GM13976 (cell line): ENCODE data around the gene KIF4A.

Source experiments
- DNase-seq: peaks from one replicate; pipeline ENCODE4 v3.0.0; 2012; ENCODE audit warnings: low spot score
- in situ Hi-C: fragments of 300-500 bp; cut with MboI; formaldehyde crosslinking; loops from one replicate; pipeline ENCODE4 v1.12.0; 2022; ENCODE audit warnings: low sequenced_read_pairs, mixed read lengths, inconsistent platforms; ENCODE audit not compliant: unreplicated experiment
- TF ChIP-seq, protein P1 (sequence below): IDR thresholded peaks from 2 replicates; pipeline ENCODE4 v1.5.1; 2012; ENCODE audit warnings: borderline replicate concordance, mild to moderate bottlenecking; ENCODE audit not compliant: insufficient read depth; ENCODE audit errors: extremely low read depth, missing control alignments, control extremely low read depth

Gene KIF4A

DNA sequence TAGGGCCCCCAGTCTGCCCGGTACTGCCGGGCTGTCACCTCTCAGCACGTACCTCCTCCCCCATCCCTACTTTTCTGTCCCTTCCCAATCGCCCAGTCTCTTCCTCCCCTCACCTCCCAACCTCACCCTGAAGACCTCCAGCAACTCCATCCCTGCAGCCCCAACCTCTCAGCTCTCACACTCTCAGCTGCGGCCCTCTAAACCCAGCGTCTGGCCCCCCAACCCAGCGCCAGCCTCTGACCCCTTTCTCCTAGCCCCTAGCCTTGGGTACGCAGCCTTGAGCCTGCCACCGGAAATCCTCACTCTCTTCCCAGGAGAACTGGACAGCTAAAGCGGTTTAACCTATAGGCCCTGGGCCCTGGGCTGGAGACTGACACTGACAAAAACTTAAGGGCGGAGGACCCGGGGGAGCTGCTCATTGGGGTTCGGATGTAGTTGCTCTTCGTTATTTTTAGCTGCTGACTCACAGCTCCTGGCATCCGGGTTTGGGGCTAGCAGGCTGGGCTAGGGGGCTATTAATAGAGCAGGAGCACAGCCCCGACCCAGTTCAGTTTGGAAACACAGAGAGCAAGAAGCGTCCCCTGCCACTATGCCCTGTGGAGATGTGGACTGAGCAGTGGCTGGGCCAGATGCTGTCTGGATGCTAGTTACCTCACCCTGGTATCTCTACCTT lies 145.1 kb downstream of the KIF4A start:
- in situ Hi-C loops, result no loop called here
- TF ChIP-seq, protein P1, sequence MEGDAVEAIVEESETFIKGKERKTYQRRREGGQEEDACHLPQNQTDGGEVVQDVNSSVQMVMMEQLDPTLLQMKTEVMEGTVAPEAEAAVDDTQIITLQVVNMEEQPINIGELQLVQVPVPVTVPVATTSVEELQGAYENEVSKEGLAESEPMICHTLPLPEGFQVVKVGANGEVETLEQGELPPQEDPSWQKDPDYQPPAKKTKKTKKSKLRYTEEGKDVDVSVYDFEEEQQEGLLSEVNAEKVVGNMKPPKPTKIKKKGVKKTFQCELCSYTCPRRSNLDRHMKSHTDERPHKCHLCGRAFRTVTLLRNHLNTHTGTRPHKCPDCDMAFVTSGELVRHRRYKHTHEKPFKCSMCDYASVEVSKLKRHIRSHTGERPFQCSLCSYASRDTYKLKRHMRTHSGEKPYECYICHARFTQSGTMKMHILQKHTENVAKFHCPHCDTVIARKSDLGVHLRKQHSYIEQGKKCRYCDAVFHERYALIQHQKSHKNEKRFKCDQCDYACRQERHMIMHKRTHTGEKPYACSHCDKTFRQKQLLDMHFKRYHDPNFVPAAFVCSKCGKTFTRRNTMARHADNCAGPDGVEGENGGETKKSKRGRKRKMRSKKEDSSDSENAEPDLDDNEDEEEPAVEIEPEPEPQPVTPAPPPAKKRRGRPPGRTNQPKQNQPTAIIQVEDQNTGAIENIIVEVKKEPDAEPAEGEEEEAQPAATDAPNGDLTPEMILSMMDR, result no peak
- DNase-seq, result no peak

DNA sequence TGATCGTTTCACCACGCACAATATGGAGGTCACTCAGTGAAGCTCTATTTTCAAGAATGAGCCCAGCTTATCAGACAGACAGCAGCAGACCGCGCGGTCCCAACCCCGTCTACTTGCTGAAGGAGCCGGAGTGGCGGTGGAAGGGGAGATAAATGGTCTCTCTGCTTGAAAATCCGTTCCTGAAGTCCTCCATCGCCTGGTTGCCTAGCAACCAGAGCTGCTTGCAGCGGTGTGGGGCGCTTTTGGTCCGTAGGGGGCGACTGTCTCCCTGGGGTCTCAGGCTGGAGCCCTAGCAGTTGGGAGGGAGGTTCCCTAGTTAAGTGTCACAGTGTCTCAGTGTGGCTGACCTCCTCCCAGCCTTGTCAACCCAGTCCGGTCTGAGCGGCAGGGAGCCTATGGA lies 146.4 kb downstream of the KIF4A start:
- in situ Hi-C loops, result no loop called here
- no peak for DNase-seq
- TF ChIP-seq, protein P1, result no peak

DNA sequence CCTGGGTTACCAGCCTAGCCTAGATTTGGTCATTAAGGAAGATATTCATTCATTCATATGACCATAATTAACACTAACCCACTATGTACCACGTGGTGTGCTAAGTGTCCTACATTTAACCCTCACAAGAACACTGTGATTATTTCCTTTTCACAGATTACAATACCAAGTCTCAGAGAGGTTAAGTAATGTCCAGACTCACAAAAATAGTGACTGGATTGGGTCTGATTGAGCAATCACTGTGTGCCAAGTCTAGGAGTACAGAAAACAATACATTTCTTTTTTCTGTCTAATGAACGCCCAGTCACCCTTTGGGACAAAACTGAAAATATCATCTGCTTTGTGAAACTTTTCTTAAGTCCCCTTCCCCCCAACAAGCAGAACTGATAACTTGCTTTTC lies 147.1 kb downstream of the KIF4A start:
- no peak for DNase-seq
- TF ChIP-seq, protein P1, result no peak
- in situ Hi-C loops, result no loop called here

DNA sequence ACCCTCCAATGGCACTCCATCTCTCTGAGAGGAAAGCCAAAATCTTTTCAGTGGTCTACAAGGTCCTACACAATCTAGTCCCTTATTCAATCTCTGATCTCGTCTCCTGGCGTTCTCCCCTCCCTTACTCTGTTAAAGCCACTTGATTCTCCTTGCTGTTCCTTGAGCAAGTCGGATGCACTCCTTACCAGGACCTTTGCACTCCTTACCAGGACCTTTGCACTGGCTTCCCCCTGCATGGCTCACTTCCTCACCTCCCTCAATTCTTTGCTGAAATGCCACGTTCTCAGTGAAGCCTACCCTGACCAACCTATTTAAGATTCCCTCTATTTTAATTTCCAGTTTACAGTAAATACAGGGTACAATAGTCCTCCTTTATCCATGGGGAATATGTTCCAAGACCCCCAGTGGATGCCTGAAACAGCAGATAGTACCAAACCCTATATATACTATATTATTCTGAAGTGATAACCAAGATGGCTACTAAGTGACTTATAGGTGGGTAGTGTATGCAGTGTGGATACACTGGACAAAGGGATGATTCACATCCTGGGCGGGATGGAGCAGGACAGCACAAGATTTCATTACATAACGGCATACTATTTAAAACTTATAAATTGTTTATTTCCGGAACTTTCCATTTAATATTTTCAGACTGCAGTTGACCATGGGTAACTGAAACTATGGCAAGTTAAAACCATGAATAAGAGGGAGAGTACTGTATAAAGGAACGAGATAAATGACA lies 148.2 kb downstream of the KIF4A start:
- no peak for DNase-seq
- TF ChIP-seq, protein P1, result no peak
- in situ Hi-C loops, result no loop called here

DNA sequence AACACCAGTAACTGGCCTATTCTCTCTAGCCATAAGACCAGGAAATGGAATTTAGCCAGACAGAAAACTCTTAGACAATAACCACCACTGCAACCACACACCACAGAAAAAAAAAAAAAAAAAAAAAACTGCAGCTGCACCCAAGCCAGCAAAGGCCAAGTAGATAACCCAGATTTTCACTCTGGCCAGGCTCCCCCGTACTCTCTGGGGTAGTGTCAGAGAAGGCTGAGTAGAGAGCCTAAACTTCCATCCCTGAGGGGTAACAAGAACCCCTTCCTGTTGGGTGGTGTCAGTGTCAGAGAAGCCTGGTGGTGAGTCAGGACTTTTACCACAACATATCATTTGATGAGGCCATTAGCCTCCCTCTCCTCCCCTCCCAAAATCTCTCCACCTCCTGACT lies 149.1 kb downstream of the KIF4A start:
- in situ Hi-C loops, result no loop called here
- TF ChIP-seq, protein P1, result no peak
- DNase-seq, result no peak

DNA sequence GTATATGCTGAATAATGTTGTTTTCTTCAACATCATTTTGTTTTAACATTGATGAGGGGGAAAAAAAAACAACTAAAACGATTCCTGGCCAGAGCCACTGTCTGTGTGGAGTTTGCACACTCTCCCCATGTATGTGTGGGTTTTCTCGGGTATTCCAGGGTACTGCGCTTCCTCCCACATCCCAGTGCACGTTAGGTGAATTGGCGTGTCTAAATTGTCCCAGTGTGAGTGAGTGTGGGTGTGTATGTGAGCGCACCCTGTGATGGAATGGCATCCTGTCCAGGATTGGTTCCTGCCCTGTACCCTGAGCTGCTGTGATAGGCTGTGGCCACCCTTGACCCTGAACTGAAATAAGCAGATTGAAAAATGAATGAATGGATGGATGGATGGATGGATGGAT lies 152.3 kb downstream of the KIF4A start:
- in situ Hi-C loops, result no loop called here
- TF ChIP-seq, protein P1, result no peak
- no peak for DNase-seq
